ENCODE data around the gene PPP1CA.

DNA sequence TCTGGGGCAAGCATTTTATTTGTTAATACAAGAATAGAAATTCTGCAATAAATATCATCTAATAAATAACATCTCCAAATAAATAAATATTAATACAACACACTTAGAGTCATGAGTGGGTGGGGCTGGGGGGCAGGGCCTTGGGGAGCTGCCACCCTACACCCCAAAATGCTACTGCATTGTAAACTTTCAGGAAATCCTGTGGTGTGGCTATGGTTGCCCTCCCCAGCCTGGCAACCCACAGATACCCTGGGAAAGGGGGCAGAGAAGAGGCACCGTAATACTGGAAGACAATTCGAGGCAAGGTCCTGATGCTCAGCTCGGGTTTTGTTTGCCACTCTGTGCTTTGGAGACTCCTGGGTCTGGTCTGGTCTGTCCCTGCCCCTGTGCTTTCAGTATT, 37.5 kb downstream of the PPP1CA start:
- TF ChIP-seq, protein P1, sequence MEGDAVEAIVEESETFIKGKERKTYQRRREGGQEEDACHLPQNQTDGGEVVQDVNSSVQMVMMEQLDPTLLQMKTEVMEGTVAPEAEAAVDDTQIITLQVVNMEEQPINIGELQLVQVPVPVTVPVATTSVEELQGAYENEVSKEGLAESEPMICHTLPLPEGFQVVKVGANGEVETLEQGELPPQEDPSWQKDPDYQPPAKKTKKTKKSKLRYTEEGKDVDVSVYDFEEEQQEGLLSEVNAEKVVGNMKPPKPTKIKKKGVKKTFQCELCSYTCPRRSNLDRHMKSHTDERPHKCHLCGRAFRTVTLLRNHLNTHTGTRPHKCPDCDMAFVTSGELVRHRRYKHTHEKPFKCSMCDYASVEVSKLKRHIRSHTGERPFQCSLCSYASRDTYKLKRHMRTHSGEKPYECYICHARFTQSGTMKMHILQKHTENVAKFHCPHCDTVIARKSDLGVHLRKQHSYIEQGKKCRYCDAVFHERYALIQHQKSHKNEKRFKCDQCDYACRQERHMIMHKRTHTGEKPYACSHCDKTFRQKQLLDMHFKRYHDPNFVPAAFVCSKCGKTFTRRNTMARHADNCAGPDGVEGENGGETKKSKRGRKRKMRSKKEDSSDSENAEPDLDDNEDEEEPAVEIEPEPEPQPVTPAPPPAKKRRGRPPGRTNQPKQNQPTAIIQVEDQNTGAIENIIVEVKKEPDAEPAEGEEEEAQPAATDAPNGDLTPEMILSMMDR (IDR thresholded peaks at IDR 0.05; ENCODE audit: borderline replicate concordance, extremely low read depth, low read length, poor library complexity, severe bottlenecking): no peak
- no peak for TF ChIP-seq EZH2 (IDR thresholded peaks at IDR 0.05; ENCODE audit: borderline replicate concordance, low read depth, low read length, severe bottlenecking)
